HFFc6 (cell line): ENCODE measurements around the gene MLYCD. TPM values are rescaled to one million over a fixed set of nuclear protein-coding genes. Genes with fewer than 3 reads are reported as not detected.

Experiments
- DNase-seq: peaks from one replicate; pipeline ENCODE4 v3.0.0-alpha.2; 2018
- H3K27ac Mint-ChIP-seq: 2 replicates; pipeline ENCODE4 v1.8.0; 2020; ENCODE audit warnings: mild to moderate bottlenecking, mixed read lengths
- H3K27me3 Mint-ChIP-seq: 2 replicates; pipeline ENCODE4 v1.8.0; 2021; ENCODE audit warnings: mild to moderate bottlenecking, moderate library complexity, mixed read lengths; ENCODE audit not compliant: insufficient read depth
- H3K36me3 Mint-ChIP-seq: 2 replicates; pipeline ENCODE4 v1.8.0; 2021; ENCODE audit warnings: low read depth, mixed read lengths
- H3K4me1 Mint-ChIP-seq: 2 replicates; pipeline ENCODE4 v1.8.0; 2020; ENCODE audit warnings: low read depth, mixed read lengths
- H3K4me3 Mint-ChIP-seq: 2 replicates; pipeline ENCODE4 v1.8.0; 2020; ENCODE audit warnings: mild to moderate bottlenecking, moderate library complexity, mixed read lengths
- H3K9me3 Mint-ChIP-seq: 2 replicates; pipeline ENCODE4 v1.8.0; 2020; ENCODE audit warnings: mild to moderate bottlenecking, mixed read lengths
- CTCF ChIP-seq: fragments of 200-600 bp; sonication (generic); IDR thresholded peaks from 2 replicates; pipeline ENCODE4 v1.5.0; 2021; ENCODE audit warnings: antibody characterized with exemption, mild to moderate bottlenecking
- total RNA-seq, 6 experiments: library from RNA; stranded (reverse); fragmentation: NEBNext Ultra II Directional; extraction: Animal tissue kit (Norgen Biotek cat#: 25700); gene quantifications; 2 replicates in 1 of 6; 3 replicates in 5 of 6; pipeline ENCODE4 v1.2.3, GENCODE V29; 2021

MLYCD gene
- total RNA-seq, 6 experiments from 2014 or later: 1.4 to 2.5 (median 1.9) TPM

DNA sequence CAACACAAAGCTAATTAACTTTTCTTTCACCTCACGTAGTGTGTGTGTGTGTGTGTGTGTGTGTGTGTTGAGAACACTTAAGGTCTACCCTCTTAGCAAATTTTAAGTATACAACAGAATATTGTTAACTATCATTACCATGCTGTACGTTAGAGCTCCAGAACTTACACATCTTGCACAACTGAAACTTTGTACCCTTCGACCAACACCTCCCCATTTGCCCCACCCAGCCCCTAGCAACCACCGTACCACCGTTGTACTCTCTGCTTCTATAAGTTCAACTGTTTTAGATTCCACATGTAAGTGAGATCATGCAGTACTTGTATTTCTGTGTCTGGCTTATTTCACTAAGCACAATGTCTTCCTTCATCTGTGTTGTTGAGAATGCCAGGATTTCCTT, 28.1 kb upstream of the MLYCD start:
- Mint-ChIP-seq H3K4me1 (no peaks in the 10 kb centered on the region), H3K36me3 (no peaks in the 10 kb centered on the region), H3K4me3 (no peak overlapping the region), H3K27ac (no peak overlapping the region), H3K27me3 (peaks cover 21% of the 10 kb centered on the region), H3K9me3 (no peaks in the 10 kb centered on the region; the same call in 1 of the 2 replicates)
- no peak for TF ChIP-seq CTCF
- DNase-seq: no peak

- no peak overlapping the region for H3K27ac Mint-ChIP-seq
- H3K27me3 Mint-ChIP-seq: peaks cover 36% of the 10 kb centered on the region
- H3K36me3 Mint-ChIP-seq: no peaks in the 10 kb centered on the region
- no peaks in the 10 kb centered on the region for H3K9me3 Mint-ChIP-seq
- no peak overlapping the region for H3K4me3 Mint-ChIP-seq
- peak; percentile 38 for DNase-seq
- TF ChIP-seq CTCF: peak; percentile 80
- H3K4me1 Mint-ChIP-seq: no peaks in the 10 kb centered on the region
Measured at GRCh38 chr16:83878838-83879237, 20.1 kb upstream of the MLYCD start.

DNA sequence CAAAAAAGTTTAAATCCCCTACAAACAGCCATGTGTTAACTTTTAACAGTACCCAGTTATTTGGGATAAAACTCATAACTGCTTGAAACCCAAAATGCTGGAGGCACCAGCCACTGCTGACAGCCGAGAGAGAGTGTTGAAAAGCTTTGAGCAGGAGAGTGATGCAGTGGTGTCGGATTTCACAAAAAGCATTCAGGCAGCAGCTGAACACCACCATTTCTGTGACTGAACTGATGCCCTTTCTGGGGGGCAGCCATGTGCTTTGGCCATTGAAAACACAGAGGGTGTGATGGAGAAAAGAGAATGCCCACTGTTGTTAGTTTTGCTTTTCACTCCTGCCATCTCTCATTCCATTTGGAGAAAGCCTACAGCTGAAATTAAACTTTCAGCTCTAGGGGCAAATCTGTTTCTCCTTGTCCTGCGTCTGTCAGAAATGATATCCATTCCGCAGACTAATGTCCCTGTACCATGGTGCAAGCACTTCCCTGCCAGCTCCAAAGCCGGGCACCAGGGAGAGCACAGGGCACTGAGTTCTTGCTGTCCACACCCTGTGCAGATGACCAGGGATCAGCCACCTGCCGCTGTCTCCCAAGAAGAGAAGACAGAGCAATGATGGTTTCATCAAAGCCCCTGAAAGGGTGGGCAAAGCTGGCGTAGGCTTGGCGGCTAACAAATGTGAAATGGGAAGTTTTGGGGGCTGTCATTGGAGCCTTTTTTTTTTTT, 16.6 kb upstream of the MLYCD start:
- Mint-ChIP-seq H3K4me3 (no peak overlapping the region), H3K4me1 (no peaks in the 10 kb centered on the region)
- no peak for DNase-seq

DNA sequence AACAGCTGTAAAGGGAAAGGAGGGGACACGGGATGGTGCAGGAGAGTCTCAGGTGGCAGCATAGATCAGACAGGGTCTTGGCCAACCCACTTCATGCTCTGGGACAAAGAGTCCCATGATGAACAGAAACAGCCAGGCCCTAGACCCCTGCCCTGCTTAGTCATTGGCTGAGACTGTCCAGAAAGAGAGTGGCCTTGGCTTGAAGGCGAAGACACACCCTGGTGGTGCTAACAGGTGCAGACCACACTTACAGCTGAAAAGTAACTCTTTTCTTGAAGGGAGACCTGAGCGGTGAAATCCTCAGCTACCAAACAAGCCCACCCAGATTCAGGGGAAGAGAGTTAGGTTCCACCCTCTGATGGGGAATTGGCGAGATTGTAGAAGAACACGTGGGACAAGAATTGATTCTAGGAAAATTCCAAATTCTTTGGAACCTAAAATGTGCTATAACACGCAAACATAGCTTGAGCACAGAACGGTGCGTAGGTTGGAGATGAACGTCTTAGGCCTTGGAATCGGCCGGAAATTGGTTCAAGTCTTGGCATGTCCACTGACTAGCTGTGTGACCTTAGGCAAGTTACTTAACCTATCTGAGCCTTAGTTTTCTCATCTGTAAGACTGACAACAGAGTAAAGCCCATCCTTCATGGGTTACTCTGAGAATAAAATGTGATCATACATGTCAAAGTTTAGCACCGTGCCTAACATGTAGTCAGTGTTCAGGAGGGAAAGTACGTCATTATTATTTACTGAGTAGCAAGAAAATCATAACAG, 12.5 kb upstream of the MLYCD start:
- H3K36me3 Mint-ChIP-seq: no peaks in the 10 kb centered on the region
- no peak overlapping the region for H3K27ac Mint-ChIP-seq
- no peaks in the 10 kb centered on the region for H3K4me1 Mint-ChIP-seq
- peaks cover under 1% of the 10 kb centered on the region for H3K9me3 Mint-ChIP-seq
- DNase-seq: no peak
- H3K4me3 Mint-ChIP-seq: no peak overlapping the region
- TF ChIP-seq CTCF: no peak
- peaks cover 21% of the 10 kb centered on the region for H3K27me3 Mint-ChIP-seq

More for the DNA sequence above, 16.6 kb upstream of the MLYCD start:
- Mint-ChIP-seq H3K9me3 (no peaks in the 10 kb centered on the region), H3K27ac (no peak overlapping the region), H3K36me3 (no peaks in the 10 kb centered on the region), H3K27me3 (peaks cover 32% of the 10 kb centered on the region)
- TF ChIP-seq CTCF: no peak

DNA sequence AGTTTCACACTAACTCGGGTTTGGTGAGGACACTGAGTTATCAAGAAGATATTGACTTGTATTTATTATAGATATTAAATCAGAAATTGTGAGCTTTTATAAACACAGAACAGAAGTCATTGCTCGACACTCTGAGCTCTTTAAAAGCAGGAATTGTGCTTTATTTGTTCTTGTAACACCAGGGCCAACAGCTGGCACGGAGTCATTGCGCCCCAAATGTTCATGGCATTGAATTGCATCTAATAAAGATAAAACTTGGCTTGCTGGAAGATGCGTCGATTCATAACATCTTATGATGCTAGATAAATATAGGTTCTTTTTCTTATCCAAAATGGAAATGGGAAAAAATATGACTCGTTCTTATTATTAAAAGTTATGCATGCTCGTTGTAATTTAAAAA, 11.8 kb upstream of the MLYCD start:
- Mint-ChIP-seq H3K9me3 (peaks cover 6% of the 10 kb centered on the region), H3K27ac (no peak overlapping the region), H3K36me3 (0 out of 2 replicates have a peak, but pooled peaks cover 4% of the 10 kb centered on the region), H3K4me1 (no peaks in the 10 kb centered on the region), H3K27me3 (peaks cover 20% of the 10 kb centered on the region), H3K4me3 (no peak overlapping the region)
- peak; percentile 28 for DNase-seq
- TF ChIP-seq CTCF: peak; percentile 72
